Measurements from ENCODE around the gene CREB3L2. TPM values are rescaled to one million over a fixed set of nuclear protein-coding genes. Genes with fewer than 3 reads are reported as not detected.

The CREB3L2 gene
- polyA plus RNA-seq, 4 donors: 42.3 to 53.0 (median 49.4) TPM

DNA sequence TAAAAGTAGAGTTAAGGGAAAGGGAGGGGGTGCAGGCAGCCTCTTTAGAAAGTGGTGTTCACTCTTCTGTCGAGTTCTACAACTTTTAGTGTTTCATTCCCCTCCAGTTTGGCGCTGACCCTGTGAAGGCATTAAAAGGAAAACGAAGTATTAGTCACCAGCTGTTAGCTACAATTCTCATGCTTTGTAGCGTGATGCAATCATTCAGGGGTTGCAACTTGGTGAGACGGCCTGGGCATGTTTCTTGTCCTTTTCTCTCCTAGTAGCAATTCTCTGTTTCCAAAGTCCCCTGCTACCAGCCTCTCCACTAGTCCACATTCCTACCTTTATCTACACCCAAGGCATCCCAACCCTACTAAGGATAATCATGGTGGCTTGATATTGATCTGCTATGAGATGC, 121.5 kb downstream of the CREB3L2 start:
- no peak for DNase-seq (ENCODE audit: low read depth in 4 of 4, low spot score in 2 of 4)

DNA sequence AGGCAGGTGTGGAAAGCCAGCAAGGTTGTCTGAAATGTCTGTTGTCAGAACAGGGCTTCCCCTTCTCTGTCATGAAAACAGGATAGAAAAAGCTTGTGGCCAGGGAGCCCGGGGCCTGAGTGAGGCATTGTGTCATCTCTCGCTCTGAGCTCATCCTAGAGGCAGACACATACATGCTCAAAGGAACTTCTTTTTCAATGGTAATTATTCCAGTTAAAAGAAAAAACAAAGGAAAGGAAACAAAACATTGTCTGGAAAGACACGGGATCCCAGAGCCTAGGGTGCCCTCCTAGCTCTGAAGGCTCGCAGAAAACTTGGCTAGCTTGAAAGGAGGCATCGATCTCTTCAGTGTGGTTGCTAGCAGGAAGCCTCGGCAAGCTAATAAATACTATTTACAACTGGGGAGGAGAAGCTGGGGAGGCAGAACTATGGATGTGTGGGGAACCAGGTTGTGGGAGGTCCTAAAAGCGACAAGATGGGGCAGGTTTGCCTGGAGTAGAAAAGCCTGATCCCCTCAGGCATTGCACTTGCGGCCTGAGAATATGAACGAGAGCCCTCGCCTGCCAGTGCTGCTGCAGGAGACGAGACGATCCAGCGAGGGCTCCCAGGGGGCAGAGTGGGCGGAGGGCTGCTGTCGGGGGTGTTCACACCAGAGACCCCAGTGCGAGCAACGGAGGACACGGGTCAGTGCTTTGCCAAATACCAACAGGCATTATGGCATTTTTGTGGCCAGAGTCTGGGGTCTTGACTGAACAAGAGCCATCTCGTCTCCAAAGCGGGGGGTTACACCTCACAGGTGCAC, 122.3 kb downstream of the CREB3L2 start:
- no peak for DNase-seq (ENCODE audit: low read depth in 4 of 4, low spot score in 2 of 4)

DNA sequence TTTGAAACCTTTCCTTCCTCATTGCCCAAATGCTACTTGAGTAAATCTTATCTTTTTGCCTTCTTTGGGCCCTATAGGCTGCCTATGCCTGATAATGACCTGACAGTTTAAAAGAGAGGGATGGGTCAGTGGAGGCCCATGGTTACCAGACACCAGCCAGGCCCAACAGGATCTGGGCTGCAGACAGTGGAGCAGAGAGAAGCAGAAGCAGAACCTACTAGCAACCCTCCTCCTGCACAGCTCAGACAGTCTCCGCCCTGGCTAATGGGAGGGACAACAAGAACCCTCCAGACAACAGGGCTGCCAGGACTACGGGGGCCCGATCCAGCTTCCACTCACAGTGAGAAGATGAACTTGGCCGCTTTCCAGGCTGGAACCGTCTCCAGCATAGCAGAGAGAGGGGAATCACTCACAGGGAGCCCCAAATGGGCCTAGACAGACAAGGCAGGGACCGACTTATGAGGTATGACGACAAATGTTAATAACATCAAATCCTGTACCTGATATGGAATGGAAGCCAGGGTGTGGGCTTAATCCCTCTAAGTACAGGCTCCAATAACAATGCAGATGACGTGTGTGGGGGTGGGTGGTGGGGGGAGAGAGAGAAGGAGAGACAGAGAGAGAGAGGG, 123.4 kb downstream of the CREB3L2 start:
- no peak for DNase-seq (ENCODE audit: low read depth in 4 of 4, low spot score in 2 of 4)

DNA sequence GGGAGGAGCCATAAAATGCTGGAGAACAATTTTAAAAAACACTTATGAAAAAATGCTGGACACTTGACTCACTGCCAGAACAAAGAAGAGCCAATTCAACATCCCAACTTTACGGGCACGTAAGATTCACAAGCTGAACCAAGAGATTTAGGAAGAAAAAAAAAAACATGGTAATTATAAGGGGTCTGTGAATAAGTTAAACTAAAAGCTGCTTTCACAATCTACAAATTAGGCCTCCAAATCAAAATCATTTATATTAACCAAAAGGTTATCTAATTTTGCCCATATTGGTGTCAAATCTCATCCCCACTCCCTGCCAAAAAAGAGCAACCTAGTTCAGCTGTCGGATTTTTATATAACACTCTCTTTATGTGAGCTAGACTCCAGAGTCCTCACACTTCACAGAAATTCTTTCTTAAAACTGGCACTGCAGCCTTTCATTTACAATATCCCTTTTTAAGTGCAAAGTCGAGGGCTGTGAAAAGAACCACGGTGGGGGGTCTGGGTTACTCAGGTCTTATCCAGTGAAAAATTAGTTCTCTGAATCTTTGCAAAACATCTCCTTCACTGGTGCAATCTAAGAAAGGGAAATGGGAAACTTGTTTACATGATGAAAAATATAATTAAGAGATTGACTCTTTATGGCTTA, 124.7 kb downstream of the CREB3L2 start:
- DNase-seq (ENCODE audit: low read depth in 4 of 4, low spot score in 2 of 4): no peak

DNA sequence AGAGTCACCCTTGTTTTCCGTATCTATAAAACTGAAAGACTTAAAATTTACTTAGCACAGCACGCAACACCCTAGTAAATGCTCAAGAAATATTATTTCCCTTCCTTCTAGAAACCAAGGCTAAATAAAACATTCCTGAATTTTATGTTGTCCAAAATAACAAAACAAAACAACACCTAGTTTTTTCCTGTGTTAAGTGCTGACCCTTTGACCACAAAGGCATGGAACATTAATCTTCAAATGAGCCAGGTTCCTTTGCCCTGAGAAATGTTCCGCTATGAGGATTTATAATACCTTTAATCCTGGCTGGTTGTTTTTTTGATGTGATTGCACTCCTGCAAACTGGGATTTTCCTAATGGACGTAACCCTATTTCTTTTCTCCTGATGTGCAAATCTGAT, 126.1 kb downstream of the CREB3L2 start:
- DNase-seq (ENCODE audit: low read depth in 4 of 4, low spot score in 2 of 4): no peak

DNA sequence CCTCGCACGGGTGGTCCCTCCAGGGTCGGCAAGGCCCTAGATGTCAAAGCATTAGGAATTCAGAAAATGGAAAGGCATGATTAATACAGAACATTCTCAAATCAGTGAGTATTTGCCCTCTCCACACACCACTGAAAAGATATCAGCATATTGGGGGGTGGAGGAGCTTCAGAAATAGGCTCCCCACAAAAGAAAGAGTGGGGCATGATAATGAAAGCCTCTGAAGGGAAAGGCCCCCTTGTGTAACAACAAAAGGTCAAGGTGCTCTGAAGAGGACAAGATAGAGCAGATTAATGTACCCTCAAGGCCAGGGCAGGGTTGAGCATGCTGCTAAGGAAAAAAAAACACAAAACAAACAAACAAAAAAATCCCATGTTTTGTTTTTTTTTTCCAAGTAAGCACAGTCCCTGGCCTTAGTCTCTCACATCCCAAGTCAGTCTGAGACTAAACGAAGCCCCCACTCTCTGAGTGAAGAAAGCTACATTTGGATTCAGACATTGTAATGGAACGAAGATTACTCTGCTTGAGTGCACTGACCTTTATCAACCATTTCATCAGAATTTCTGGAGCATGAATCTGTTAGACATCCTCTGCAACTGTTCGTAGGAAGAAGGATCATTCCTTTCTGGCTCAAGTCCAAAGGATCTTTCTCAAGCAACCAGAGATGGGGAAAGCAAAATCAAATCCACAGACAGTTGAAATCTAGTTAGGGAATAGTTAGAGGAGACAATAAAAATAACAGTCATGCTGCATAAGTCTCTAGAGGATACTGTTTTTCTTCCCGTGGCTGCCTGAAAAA, 127.7 kb downstream of the CREB3L2 start:
- DNase-seq (ENCODE audit: low read depth in 4 of 4, low spot score in 2 of 4): no peak

DNA sequence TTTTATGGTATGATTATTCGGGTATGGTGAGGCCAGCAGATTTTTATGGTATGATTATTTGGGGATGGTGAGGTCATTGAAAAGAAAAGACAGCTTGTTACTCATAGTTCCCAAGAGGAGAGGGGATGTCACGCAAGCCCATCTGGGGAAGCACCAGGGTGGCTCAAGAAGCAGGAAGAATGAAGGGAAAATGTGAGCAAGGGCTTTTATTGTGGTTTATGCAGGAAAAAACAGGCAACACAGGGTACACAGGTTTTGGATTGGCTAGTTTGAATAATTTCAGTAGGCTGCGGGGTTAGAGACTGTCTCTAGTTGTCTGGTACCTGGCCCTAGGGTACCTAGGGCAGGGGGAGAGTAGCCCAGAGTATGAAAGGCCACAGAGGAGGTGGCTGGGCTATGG, 128.4 kb downstream of the CREB3L2 start:
- no peak for DNase-seq (ENCODE audit: low read depth in 4 of 4, low spot score in 2 of 4)

DNA sequence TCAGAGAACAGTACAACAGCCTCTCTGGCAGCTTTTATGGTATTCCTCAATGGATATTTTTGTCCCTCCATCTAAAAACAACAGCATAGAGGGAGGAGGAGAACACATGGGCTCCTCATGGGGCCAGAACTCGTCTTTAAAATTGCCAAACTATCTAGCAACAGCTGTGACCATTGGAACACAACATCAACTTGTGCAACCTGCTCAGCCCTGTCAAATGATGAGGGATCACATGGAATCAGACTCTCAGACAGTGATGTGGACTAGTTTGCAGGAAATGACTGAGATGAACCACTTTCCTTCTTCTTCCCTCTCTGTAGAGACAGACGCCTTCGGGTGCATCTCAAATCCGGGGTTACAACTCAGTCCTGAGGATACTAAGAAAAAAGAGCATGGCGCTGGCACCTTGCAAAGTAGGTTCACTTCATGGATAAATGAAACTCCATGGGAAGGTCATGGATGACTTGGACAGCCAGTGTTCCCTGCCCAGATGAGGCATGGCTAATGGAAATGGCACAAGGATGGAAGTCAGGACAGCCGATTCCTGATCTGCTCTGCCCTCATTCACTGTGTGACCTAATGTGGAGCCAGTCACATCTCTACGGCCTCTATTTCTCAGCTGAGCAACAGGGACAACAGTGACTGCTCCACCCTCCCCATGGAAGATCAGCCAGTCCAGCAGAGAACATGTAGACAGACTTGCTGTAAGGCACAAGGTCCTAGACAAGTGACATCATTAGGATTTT, 130.5 kb downstream of the CREB3L2 start:
- DNase-seq (ENCODE audit: low read depth in 4 of 4, low spot score in 2 of 4): no peak

DNA sequence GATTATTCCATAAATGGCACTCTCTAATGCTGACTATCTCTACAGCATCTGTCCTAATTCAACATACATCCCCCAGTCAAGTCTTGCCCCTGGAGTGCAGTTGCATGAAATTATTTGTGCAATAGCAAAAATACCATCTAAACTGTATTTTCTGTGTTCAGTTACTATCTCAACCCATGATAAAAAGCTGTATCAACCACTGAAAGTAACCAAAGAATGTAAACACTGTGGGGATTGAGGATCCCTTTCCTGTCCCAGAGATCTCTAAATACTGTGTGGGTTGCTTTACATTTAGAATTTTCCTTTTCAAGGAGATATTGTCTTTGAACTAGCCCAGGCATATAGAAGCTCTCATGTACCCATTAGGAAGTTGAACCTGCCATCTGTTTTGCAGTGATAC, 131.2 kb downstream of the CREB3L2 start:
- no peak for DNase-seq (ENCODE audit: low read depth in 4 of 4, low spot score in 2 of 4)

DNA sequence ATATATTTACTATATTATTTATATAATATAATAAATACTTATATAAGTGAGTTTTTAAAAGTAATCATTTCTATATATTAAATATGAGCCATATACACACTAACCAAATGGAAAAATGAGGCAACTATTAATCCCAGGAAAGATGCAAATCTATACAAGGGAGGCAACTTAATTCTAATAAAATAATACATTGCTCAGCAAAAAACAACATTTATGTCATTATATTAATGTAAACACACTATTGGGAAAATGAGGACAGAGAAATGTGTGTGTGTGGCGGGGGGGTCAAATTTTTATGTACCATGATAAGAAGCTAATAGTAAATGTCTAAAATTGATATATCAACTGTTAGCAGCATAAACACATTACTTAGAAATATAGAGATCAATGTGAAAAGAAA, 131.8 kb downstream of the CREB3L2 start:
- DNase-seq (ENCODE audit: low read depth in 4 of 4, low spot score in 2 of 4): no peak

DNA sequence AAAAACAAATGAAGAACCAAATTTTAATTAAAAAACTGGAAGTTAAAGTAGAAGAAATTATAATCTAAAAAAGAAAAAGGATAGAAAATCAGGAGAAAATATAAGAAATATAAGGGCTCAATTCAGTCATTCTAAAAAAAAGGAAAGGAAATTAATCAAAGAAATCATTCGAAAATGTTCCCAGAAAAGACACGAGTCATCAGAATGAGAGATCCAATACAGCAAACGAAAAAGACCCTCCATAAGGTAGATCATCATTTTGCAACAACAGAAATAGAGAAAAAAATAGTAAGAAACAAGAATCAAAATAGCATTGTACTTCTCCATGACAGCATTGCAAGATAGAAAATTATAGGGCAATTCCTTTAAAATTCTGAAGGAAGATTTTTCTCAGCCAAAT, 132.6 kb downstream of the CREB3L2 start:
- no peak for DNase-seq (ENCODE audit: low read depth in 4 of 4, low spot score in 2 of 4)

DNA sequence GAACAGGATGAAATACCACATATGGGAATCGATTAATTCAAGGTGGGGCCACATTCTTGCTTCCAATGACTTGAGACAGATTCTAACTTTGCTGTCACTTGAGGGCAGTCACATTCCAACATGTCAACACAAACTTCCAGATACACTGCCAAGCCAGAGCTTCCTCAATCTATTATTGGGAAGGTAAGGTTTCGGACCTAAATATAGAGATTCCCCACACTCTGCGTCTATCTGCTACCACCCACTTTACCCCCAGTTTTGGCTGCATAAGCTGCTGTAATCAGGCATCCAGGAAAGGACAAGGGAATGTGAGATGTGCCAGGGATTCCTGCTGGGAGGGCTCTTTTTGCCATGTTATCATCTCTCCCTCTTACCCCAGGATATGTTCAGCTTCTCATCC, 134.6 kb downstream of the CREB3L2 start:
- DNase-seq (ENCODE audit: low read depth in 4 of 4, low spot score in 2 of 4): no peak

DNA sequence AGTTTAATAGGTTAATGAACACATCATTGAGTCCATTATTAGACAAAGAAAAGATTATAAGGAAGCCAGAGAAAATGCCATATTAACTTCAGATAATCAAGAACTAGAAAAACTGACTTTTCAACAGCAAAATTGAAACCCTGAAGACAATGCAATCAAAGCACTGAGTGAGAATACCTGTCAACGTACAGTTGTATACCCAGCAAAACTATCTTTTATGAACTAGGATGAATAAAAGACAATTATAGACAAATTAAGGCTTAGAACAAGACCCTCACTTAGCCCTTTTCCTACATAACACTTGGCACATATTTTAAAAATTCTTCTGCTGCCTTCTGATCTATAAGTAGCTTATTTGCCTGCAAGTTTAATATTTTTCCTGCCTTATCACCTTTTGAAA, 136.1 kb downstream of the CREB3L2 start:
- no peak for DNase-seq (ENCODE audit: low read depth in 4 of 4, low spot score in 2 of 4)

DNA sequence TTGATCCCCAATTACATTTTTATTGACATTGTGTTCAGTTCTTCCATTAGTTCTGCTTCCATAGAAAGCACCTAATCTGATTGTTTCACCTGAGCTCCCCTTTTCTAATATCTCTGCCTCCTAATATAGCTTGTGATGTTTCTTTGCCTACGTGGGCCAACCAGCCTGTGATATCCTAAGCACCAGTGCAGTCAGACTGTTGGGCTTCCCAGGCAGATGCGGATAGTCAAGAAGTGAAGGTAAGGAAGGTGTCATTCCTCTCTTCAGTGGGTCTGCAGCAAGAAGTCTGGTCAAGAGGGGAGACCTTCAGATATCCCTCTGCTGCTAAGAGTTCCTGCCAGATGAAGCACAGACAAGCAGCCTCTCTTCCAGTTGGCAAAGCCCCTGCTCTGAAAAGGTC, 138.9 kb downstream of the CREB3L2 start:
- DNase-seq (ENCODE audit: low read depth in 4 of 4, low spot score in 2 of 4): no peak

DNA sequence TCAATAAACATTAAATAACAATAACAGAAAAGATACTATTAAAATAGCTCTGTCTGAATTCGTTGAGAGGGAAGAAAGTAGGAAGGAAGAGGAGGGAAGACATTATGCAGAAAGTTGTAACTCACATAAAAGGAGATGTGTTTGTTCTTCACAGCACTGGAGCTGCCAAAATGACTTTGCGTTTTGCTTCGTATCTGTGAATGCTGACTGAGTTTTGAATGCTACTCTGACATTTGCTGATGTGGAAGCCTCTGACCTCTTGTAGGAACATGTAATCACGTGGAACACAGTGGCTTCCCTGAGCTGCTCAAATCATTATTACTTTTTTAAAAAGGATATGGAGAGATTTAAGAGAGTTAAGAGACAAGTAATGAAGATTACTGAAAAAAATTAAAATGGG, 139.5 kb downstream of the CREB3L2 start:
- DNase-seq (ENCODE audit: low read depth in 4 of 4, low spot score in 2 of 4): no peak

DNA sequence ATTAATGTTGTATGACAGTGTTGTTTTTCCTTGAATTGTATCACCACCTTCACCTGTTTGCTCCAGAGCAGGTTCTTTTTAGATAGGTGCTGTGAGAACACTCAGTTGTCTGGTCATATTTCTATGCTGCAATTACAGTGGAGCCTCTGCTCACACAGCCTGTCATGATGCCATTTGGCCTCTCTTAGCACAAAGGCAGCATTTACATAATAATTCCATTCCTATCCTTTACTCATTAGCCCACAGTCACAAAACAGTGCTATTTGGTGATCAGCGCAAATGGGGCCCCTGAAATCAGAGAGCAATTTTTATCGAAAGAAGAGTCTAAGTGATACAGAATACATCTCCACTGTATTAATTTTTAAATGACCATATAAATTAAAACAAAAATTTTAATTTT, 141.3 kb downstream of the CREB3L2 start:
- DNase-seq (ENCODE audit: low read depth in 4 of 4, low spot score in 2 of 4): no peak

DNA sequence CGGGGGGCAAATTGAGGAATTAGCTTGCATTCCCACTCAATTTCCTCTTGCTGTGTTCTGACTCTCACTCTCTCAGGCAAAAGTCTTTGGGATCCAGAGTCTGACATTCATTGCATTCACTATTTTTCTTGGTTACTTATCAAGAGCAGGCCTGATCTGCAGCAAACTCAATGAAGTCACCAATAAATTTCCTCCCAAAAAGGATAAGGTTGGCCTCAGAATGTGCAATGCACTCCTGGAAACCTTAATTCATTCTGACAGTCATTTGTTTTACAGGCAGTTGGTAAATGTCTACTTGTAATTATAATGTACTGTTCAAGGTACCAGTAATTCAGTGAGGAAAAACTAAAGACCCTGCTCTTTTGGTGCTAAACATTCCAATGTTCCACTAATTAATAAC, 148.8 kb downstream of the CREB3L2 start:
- no peak for DNase-seq (ENCODE audit: low read depth in 4 of 4, low spot score in 2 of 4)

DNA sequence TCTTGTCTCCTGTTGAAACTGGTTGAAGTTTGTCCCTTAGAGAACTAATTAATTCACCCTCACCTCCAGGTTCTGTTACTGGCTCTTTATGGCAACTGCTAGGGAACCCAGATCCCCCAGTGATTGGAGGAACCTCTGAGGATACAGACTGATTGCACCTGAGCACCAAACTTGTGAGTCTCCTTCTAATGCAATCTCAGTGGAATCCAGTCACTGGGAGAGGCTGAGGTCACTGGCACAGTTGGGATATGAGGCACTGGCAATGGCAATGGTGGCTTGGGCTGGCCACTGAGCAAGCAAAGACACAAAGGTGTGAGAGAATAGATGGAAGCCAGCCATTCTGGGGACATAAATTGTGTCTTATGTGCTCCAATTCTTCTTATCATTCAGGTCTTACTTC, 149.8 kb downstream of the CREB3L2 start:
- no peak for DNase-seq (ENCODE audit: low read depth in 4 of 4, low spot score in 2 of 4)

DNA sequence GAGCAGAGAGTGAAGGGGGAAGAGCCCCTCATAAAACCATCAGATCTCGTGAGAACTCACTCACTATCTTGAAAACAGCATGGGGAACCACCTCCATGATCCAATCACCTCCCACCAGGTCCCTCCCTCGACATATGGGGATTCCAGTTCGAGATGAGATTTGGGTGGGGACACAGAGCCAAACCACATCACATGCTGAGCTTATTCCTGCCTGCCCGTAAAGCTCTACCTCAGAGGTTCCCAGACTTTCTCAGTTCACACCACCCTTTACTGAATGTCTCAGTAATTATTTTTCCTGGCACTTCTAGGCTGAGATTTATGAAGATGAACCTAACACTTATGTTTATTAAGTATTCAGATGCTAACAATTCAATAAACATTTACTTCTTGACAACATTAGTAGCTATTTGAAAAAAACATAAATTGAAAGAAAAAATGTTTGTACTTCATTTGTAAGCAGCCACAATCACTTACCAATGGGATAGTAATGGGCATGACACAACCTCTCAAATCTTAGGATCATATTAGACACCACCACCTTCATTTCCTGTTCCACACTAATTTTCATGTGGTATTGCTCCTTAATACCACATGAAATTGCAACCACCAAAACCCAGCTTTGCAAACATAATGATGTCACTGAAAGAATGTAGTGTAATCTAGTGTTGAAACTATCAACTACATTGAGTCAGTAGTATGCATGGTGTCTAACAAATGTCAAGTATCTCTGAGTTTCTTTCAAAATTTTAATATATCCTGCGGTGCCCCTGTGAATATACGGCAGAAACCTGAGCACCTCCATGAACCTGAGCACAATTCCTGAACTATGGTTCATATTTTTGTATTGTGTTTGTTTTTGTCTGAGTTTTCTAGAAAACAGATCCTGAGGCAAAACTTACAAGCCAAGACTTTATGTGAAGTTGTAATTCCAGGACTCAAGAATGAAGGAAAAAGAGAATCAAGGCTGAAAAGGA, 150.6 kb downstream of the CREB3L2 start:
- no peak for DNase-seq (ENCODE audit: low read depth in 4 of 4, low spot score in 2 of 4)
